SK-N-SH treated with all-trans-retinoic acid at 6 μM for 48 hours (cell line): ENCODE measurements around the gene MAPK12.

Experiments used
- ATAC-seq: fragments of 200-7000 bp; cut with Tn5 transposase; 3 replicates; pipeline ENCODE4 v1.9.1; 2020; ENCODE audit warnings: mild to moderate bottlenecking, moderate library complexity
- BACH2 ChIP-seq: fragments of 250-450 bp; sonication (Bioruptor Pico); IDR thresholded peaks from 2 replicates; pipeline ENCODE4 v1.9.0; 2021; ENCODE audit warnings: mild to moderate bottlenecking, borderline replicate concordance
- CSDC2 ChIP-seq: fragments of 250-450 bp; sonication (Bioruptor Pico); IDR thresholded peaks from 2 replicates; pipeline ENCODE4 v1.5.0; 2020; ENCODE audit warnings: mild to moderate bottlenecking, moderate library complexity
- ESRRG ChIP-seq: fragments of 250-450 bp; sonication (Bioruptor Pico); IDR thresholded peaks from 2 replicates; pipeline ENCODE4 v1.6.1; 2021; ENCODE audit warnings: mild to moderate bottlenecking
- GLIS3 ChIP-seq: fragments of 250-450 bp; sonication (Bioruptor Pico); IDR thresholded peaks from 2 replicates; pipeline ENCODE4 v1.5.0; 2020; ENCODE audit warnings: mild to moderate bottlenecking, moderate library complexity
- ISL1 ChIP-seq: fragments of 250-450 bp; sonication (Bioruptor Pico); IDR thresholded peaks from 2 replicates; pipeline ENCODE4 v2.1.2; 2022; ENCODE audit warnings: mild to moderate bottlenecking, moderate library complexity
- OSR1 ChIP-seq: fragments of 250-450 bp; sonication (Bioruptor Pico); IDR thresholded peaks from 2 replicates; pipeline ENCODE4 v1.8.0; 2022; ENCODE audit warnings: moderate library complexity, mild to moderate bottlenecking, inconsistent platforms
- PATZ1 ChIP-seq: fragments of 250-450 bp; sonication (Bioruptor Pico); IDR thresholded peaks from 2 replicates; pipeline ENCODE4 v1.8.0; 2020; ENCODE audit warnings: mild to moderate bottlenecking, moderate library complexity, borderline replicate concordance
- PPARA ChIP-seq: fragments of 250-450 bp; sonication (Bioruptor Pico); IDR thresholded peaks from 2 replicates; pipeline ENCODE4 v1.5.0; 2020; ENCODE audit warnings: mild to moderate bottlenecking, borderline replicate concordance
- RARB ChIP-seq: fragments of 250-450 bp; sonication (Bioruptor Pico); IDR thresholded peaks from 2 replicates; pipeline ENCODE4 v1.8.0; 2021; ENCODE audit warnings: mild to moderate bottlenecking, moderate library complexity
- SNAI2 ChIP-seq: fragments of 250-450 bp; sonication (Bioruptor Pico); IDR thresholded peaks from 2 replicates; pipeline ENCODE4 v1.5.0; 2020; ENCODE audit warnings: mild to moderate bottlenecking, moderate library complexity
- TCF4 ChIP-seq: fragments of 250-450 bp; sonication (Bioruptor Pico); IDR thresholded peaks from 2 replicates; pipeline ENCODE4 v1.8.0; 2021; ENCODE audit warnings: mild to moderate bottlenecking, moderate library complexity, borderline replicate concordance
- TSHZ2 ChIP-seq: fragments of 250-450 bp; sonication (Bioruptor Pico); IDR thresholded peaks from 2 replicates; pipeline ENCODE4 v1.5.0; 2020; ENCODE audit warnings: mild to moderate bottlenecking, moderate library complexity
- ZC3H10 ChIP-seq: fragments of 250-450 bp; sonication (Bioruptor Pico); IDR thresholded peaks from 2 replicates; pipeline ENCODE4 v1.5.1; 2021; ENCODE audit warnings: mild to moderate bottlenecking, moderate library complexity
- ZFP3 ChIP-seq: fragments of 250-450 bp; sonication (Bioruptor Pico); IDR thresholded peaks from 2 replicates; pipeline ENCODE4 v1.5.0; 2020; ENCODE audit warnings: mild to moderate bottlenecking, moderate library complexity
- ZFP30 ChIP-seq: fragments of 450-650 bp; formaldehyde crosslinking; IDR thresholded peaks from 2 replicates; pipeline ENCODE4 v1.5.0; 2022; ENCODE audit warnings: mild to moderate bottlenecking, moderate library complexity
- ZNF565 ChIP-seq: fragments of 450-650 bp; formaldehyde crosslinking; conservative IDR thresholded peaks from 2 replicates; pipeline ENCODE4 v1.5.0; 2020; ENCODE audit warnings: low read depth, mild to moderate bottlenecking, moderate library complexity
- ZNF70 ChIP-seq: fragments of 450-650 bp; formaldehyde crosslinking; IDR thresholded peaks from 2 replicates; pipeline ENCODE4 v1.5.0; 2020; ENCODE audit warnings: mild to moderate bottlenecking, moderate library complexity
- ZNF8 ChIP-seq: fragments of 450-650 bp; formaldehyde crosslinking; IDR thresholded peaks from 2 replicates; pipeline ENCODE4 v1.5.0; 2020; ENCODE audit warnings: mild to moderate bottlenecking, moderate library complexity
- TF ChIP-seq, protein P1 (sequence below): fragments of 250-450 bp; sonication (Bioruptor Pico); IDR thresholded peaks from 2 replicates; pipeline ENCODE4 v1.5.1; 2020; ENCODE audit warnings: low read depth, mild to moderate bottlenecking, moderate library complexity
- TF ChIP-seq, protein P2 (sequence below): fragments of 250-450 bp; sonication (Bioruptor Pico); IDR thresholded peaks from 2 replicates; pipeline ENCODE4 v1.5.1; 2021; ENCODE audit warnings: mild to moderate bottlenecking, moderate library complexity

Gene MAPK12

GRCh38 chr22:50245214-50246072 is 16.0 kb downstream of the MAPK12 start:
- no peak for TF ChIP-seq PATZ1 (CRISPR knock-in tag)
- ATAC-seq = peak; percentile 8

DNA sequence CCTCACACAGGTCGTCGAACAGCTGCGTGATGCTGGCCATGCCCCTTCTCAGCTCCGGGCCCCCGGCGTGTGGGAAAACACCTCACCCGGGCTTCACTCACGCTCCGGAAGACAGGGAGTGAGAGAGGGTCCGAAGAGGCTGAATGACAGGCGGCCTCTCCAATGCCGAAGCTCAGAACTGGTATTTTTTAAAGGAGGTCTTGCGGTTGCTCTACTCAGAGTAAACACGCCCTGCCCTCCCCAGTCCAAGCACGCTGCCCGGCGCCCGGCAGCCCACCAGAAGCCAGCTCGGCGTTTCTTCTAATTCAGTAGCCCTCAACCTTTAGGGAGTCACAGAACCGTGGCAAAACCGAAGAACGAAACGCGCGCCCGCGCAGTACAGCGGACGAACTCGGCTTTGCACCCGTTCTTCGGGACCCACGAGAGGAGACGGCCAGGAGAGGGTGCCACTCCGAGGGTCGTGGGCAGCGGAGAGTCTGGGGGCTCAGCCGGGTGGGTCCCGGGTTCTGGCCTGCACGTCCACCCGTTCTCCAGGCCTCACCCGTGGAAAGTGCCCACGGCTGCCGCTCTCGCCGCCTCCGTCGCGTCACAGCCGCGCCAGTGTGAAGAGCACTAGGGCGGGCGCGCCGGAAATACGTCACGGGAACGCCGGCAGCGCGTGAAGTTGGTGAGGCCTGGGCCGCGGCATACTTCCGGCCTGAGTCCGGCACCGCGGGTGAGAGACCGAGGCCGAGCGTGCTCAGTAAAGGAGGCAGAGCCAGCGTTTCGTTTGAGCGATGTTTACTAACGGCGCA is 16.9 kb downstream of the MAPK12 start, which contains the start of gene TUBGCP6:
Gene TUBGCP6, minus strand, starts transcription at position 604 of the 794 bp plus-strand sequence. Its CDS starts 564 bp downstream, at position 40.
- no peak for TF ChIP-seq BACH2
- peak; percentile 10; the same call in 1 of the 2 replicates for TF ChIP-seq ZC3H10 (CRISPR knock-in tag)
- peak; percentile 79 for ATAC-seq

DNA sequence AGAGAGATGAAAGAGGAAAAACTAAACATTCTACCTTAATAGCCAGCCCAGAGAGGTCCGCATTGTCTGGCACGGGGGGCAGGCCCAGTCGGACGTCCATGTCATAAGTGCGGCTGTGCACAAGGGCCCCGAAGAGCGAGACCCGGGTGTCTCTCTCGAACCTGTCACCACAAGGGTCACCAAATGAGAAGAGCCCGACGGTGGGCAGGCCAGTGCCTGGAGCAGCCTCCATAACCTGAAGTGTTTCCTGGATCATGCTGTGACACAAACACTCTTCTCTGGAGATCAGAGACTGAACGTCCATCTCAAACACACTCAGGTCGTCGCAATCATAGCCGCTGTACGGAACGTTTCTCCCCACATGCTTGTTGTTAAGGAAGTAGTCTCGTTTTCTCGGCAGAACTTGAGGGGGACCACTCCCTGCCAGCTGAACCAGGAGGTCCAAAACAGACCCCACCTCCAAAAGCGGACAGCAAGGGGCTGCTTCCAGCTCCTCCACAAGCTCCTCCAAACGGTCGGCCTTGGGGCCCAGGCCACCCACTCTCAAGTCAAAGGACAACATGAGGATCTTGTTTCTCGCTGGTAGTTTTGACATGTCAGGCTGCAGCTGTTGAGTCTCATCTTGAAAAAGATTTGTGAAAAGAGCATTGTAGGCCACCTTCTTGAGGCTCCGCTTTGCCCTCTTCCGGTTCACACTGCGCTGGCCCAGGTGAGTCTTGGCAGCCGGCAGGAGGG is 17.6 kb downstream of the MAPK12 start:
- no peak for TF ChIP-seq ZNF565 (CRISPR knock-in tag)
- TF ChIP-seq OSR1 (CRISPR knock-in tag) = no peak
- TF ChIP-seq TSHZ2 (CRISPR knock-in tag) = no peak
- no peak for TF ChIP-seq ISL1 (CRISPR knock-in tag)
- no peak for TF ChIP-seq CSDC2 (CRISPR knock-in tag)
- TF ChIP-seq ESRRG (CRISPR knock-in tag) = no peak
- no peak for TF ChIP-seq BACH2
- no peak for TF ChIP-seq ZNF8 (CRISPR knock-in tag)
- TF ChIP-seq PPARA = no peak
- TF ChIP-seq ZFP3 (CRISPR knock-in tag) = no peak
- no peak for TF ChIP-seq SNAI2 (CRISPR knock-in tag)
- TF ChIP-seq TCF4 (CRISPR knock-in tag) = no peak
- no peak for TF ChIP-seq ZNF70
- ATAC-seq = no peak; the same call in 1 of the 3 replicates

DNA sequence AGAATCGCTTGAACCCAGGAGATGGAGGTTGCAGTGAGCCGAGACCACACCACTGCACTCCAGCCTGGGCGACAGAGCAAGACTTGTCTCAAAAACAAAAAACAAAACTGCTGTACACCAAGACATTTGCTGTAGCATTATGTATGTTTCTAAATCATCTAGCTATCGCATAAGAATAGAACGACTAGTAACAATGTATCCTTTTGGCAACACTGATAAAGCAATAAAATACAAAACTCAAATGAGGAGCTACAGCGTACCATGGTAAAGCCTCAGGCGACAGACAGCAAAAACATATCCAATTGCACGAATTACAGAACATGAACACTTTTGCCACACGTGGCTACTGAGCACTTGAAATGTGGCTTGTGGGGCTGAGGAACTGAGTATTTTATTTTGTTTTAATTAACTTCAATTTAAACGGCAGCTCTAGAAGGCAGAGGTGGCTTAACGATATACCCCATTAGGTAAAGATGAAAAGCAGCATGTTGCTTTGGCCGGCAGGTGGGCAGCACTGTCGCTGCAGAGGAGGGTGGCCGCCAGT is 19.0 kb downstream of the MAPK12 start:
- TF ChIP-seq BACH2 = no peak
- TF ChIP-seq PATZ1 (CRISPR knock-in tag) = no peak
- TF ChIP-seq ZC3H10 (CRISPR knock-in tag) = no peak
- no peak for TF ChIP-seq GLIS3 (CRISPR knock-in tag)
- TF ChIP-seq ISL1 (CRISPR knock-in tag) = no peak
- TF ChIP-seq ZFP30 (CRISPR knock-in tag) = no peak
- no peak for TF ChIP-seq ZNF8 (CRISPR knock-in tag)
- no peak for TF ChIP-seq PPARA
- no peak for ATAC-seq

DNA sequence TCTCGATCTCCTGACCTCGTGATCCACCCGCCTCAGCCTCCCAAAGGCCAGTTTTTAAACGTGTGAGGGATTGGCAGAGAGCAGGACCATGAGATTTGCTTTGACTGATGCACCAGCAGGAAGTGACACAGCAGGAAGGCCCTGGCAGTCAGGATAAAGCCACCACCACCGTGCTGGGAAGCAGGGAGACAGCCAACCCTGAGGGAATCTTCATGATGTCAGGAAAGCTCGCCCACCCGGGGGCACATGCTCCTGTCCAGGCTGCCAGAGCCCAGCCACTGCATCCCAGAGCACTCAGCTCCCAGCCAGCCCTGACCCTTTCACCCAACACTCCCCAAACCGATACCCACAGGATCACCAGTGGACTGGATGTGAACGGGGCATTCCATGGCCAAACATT is 22.7 kb downstream of the MAPK12 start:
- no peak for ATAC-seq
- TF ChIP-seq TCF4 (CRISPR knock-in tag) (no peak), ZFP3 (CRISPR knock-in tag) (no peak), BACH2 (no peak), OSR1 (CRISPR knock-in tag) (no peak), ESRRG (CRISPR knock-in tag) (no peak), ZNF70 (no peak), SNAI2 (CRISPR knock-in tag) (no peak), PPARA (no peak), RARB (CRISPR knock-in tag) (no peak), GLIS3 (CRISPR knock-in tag) (no peak), ISL1 (CRISPR knock-in tag) (no peak), ZC3H10 (CRISPR knock-in tag) (no peak)
- TF ChIP-seq, protein P1, sequence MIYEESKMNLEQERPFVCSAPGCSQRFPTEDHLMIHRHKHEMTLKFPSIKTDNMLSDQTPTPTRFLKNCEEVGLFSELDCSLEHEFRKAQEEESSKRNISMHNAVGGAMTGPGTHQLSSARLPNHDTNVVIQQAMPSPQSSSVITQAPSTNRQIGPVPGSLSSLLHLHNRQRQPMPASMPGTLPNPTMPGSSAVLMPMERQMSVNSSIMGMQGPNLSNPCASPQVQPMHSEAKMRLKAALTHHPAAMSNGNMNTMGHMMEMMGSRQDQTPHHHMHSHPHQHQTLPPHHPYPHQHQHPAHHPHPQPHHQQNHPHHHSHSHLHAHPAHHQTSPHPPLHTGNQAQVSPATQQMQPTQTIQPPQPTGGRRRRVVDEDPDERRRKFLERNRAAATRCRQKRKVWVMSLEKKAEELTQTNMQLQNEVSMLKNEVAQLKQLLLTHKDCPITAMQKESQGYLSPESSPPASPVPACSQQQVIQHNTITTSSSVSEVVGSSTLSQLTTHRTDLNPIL = no peak
- TF ChIP-seq, protein P2, sequence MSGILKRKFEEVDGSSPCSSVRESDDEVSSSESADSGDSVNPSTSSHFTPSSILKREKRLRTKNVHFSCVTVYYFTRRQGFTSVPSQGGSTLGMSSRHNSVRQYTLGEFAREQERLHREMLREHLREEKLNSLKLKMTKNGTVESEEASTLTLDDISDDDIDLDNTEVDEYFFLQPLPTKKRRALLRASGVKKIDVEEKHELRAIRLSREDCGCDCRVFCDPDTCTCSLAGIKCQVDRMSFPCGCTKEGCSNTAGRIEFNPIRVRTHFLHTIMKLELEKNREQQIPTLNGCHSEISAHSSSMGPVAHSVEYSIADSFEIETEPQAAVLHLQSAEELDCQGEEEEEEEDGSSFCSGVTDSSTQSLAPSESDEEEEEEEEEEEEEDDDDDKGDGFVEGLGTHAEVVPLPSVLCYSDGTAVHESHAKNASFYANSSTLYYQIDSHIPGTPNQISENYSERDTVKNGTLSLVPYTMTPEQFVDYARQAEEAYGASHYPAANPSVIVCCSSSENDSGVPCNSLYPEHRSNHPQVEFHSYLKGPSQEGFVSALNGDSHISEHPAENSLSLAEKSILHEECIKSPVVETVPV (CRISPR knock-in tag) = no peak
